EH (cell line): ENCODE data around the gene ZNF385C.
"Not testable (repeated sequence)": the region's sequence is repeated elsewhere in the genome, so short reads cannot be mapped to it uniquely, and the experiment has no call there.

Experiments
- DNase-seq: peaks from one replicate; pipeline ENCODE4 v3.0.0-alpha.2; 2015; ENCODE audit warnings: low read depth

ZNF385C gene, protein sequence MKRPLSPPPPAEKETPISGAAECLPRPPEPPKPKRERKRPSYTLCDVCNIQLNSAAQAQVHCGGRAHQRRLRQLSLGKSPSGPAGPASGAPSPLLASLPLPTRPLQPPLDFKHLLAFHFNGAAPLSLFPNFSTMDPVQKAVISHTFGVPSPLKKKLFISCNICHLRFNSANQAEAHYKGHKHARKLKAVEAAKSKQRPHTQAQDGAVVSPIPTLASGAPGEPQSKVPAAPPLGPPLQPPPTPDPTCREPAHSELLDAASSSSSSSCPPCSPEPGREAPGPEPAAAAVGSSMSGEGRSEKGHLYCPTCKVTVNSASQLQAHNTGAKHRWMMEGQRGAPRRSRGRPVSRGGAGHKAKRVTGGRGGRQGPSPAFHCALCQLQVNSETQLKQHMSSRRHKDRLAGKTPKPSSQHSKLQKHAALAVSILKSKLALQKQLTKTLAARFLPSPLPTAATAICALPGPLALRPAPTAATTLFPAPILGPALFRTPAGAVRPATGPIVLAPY

DNA sequence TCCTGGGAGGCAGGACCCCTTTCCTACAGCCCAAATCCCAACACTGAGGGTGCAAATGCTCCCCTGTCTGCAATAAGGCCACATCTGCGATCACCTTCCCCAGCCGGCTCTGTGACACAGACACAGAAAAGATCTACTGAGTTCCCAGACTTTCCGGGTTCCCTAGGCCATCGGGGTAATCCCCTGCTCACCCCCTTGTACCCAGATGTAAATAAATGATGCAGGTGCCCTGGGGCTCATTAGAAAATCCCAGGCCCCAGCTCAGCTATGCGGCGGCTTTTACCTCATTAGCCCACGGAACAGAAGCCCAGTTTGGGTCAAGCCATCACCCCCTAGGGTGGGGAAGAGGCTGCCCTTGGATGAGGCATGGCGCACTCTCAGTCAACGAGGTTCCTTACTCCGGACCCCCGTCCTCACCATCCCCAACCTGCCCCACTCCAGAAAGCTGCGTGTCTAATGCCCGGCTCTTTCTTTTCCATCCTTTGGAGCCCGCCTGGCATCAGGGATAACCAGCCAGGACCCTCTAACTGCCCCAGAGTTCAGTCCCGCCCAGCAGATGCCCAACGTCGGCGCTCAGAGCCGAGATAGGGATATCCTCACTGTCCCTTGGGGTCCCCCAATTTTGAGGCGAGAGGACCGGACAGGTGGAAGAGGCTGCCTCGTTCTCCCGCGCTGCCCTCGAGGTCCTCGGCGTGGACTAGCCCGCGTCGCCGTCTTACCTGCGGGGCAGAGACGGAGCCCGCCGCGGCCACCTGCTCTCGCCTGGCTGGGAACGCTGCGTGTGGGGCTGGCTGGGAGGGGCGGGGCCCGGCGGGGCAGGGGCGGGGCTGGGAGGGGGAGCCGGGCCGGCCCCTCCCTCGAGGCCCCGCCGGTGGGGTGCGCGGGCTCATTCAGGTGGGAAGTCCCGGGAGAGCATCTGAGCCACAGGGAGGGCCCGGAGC lies at the start of gene ZNF385C:
Gene ZNF385C (minus strand): TSS at position 783 of the 941 bp plus-strand sequence. CDS start 35,417 bp downstream, outside the sequence.
- DNase-seq, result no peak

DNA sequence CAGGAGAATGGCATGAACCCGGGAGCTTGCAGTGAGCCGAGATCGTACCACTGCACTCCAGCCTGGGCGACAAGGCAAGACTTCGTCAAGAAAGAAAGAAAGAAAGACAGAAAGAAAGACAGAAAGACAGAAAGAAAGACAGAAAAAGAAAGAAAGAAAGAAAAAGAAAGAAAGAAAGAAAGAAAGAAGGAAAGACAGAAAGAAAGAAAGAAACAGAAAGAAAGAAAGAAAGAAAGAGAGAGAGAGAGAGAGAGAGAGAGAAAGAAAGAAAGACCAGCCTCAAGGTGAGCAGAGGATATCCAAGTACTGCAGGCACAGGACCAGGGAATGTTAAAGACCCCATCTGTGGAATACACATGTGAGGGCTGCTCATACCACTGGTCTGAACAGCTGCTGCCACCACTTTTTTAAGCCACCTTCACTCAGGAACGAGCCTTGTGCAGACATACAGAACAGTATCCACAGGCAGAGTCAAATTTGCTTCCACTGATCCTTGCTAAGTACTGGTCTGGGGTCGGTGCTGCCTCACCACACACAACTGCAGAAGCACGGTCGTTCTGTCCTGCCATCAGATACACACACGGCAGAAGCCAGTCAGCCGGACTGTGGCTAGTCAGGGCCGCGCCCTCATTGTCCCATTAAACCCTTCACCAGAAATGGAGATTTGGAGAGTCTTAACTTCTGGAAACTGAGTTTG lies 48.8 kb upstream of the ZNF385C start:
- no peak for DNase-seq

DNA sequence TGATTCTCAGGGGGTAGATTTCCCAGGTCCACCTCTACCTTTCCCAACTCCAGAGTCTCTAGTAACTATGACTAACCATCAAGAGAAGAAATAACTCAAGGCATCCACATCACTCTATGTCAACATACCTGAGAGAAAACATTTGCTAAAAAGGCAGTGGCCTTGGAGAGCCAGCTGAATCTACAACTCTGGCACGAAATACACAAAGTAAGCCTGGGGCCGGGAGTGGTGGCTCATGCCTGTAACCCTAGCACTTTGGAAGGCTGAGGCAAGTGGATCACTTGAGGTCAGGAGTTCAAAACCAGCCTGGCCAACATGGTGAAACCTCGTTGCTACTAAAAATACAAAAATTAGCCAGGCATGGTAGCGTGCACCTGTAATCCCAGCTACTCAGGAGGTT lies 44.9 kb upstream of the ZNF385C start:
- peak; percentile 16 for DNase-seq

GRCh38 chr17:42142371-42142896 lies 44.2 kb upstream of the ZNF385C start:
- peak; percentile 97 for DNase-seq

GRCh38 chr17:42141382-42141781 lies 43.1 kb upstream of the ZNF385C start:
- no peak for DNase-seq

DNA sequence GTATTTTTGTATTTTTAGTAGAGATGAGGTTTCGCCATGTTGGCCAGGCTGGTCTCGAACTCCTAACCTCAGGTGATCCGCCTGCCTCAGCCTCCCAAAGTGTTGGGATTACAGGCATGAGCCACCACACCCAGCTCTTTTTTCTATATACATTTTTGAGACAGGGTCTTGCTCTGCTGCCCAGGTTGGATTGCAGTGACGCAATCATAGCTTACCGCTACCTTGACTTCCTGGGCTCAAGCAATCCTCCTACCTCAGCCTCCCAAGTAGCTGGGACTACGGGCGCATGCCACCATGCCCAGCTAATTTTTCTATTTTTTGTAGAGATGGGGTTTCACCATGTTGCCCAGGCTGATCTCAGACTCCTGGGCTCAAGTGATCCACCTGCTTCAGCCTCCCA lies 42.4 kb upstream of the ZNF385C start:
- DNase-seq, result not testable (repeated sequence)

- DNase-seq, result no peak
Measured at GRCh38 chr17:42138749-42139492, 40.6 kb upstream of the ZNF385C start.

GRCh38 chr17:42136654-42137051 lies 38.4 kb upstream of the ZNF385C start:
- no peak for DNase-seq

DNA sequence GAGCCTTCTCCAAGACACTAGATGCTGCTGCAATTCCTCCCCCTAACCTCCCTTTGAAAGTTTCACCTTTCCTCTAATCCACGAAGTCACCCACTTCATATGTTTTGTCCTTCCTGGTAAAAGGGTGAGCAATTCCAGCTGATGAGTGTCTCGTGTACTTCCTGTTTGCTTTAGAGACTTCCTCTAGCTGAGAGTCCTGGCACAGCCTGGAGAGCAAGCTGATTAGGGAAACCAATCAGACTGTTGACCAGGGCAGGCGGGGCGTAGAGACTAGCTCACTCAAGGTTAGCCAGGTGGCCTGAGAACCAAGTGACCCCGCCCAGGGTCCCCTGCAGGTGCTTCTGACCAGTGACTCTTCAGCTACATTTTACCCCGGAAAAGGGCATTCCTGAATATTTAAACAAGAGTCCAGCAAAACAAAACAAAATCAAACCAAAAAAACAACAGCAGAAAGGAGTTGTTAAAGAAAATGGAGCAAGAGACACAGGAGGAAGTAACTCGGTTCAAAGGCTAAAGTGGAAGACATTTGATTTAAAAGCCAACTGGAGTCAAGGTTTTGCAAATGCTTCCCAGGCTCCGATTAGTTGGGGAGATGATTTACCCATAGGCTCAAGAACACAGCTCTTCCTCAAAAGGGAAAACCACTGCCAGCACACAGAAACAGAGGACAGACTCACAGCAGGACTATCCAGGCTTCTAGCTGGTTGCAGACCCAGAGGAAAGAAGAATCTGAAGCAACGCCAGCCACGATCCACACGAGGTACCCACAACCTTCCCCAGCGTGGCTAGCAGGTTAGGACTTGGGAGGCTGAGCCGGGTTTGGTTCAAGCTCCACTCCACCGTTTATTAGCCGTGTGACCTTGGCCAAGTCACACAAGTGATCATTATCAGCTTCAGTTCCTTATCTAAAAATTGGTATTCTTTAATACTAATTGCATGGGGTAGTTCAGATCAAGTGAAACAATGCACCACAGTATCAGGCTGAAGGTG lies 37.7 kb upstream of the ZNF385C start:
- DNase-seq, result peak; percentile 77

DNA sequence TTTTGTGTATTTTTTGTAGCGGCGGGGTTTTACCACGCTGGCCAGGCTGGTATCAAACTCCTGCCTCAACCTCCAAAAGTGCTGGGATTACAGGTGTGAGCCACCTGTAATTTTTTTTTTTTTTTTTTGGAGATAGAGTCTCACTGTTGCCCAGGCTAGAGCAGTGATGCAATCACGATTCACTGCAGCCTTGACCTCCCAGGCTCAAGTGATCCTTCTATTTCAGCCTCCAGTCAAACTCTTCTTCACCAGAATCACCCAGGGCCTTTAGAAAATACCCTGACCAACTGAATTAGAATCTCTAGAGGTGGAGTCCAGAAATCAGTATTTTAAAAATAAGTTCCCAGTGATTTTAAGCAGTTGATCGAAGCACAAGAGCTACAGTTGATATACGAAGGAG lies 36.9 kb upstream of the ZNF385C start:
- no peak for DNase-seq

- DNase-seq, result peak; percentile 6
Measured at GRCh38 chr17:42133461-42134041, 35.3 kb upstream of the ZNF385C start.

GRCh38 chr17:42132941-42133340 lies 34.7 kb upstream of the ZNF385C start:
- peak; percentile 92 for DNase-seq

DNA sequence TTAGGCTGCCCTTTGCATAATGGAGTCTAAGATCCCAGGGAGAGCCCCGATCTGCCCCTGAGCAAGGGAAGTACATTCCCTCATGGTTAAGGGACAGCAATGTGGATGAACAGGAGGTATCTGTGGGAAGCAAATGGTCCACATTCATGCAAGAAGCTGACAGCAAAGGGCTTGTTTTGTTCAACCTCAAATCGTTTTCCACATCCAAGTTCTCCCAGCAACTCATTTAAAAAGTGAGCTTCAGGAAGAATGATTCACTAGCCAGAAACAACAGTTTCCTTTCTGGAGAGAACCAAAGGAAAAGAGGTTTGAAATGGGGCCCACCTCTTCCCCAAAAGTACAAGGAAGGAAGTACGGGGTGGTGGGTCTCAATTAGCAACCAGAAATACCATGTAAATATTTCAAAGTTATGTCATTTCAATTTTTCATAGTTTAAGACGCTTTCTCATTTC lies 33.7 kb upstream of the ZNF385C start:
- peak; percentile 43 for DNase-seq

DNA sequence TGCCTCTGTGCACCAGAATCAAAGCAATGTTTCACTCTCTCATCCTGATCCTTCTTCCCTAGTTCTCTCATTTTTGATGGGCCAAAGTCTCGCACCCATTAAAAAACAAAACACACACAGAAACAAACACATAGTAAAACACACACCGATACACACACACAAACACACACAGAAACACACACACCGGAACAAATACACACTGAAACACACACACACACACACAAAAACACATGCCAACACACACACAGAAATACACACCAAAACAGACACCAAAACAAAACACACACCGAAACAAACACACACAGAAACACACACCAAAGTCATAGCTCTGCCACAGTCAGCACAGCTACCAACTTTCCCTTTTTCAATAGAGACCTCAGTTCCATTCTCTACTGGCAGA lies 33.0 kb upstream of the ZNF385C start:
- DNase-seq, result no peak

DNA sequence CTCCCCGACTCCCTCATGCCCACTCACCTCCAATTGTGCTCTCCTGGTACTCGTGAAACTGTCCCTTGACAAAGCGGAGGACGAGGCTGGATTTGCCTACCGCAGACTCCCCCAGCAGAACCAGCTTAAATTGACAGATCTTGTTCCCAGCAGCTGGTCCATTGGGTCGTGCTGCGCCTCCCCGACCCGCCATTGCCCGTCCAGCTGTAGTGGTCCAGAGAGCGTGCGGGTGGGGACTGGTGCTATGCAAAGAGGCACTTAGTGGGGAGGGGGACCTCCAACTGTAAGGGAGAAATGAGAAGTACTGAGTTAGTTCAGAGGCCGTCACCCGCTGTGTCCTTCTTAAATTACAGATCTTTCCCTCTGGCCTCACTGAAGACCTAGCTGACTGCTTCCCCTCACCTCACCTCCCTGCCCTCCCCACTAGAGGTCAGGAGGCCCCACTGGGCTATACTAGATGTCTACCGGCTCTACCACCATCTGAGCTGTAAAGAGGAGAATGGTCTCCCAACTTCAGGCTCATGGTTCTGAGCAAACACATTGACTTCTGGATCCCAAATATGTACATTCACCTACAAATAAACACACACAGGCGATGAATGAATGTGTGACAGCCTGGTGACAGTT lies 32.1 kb upstream of the ZNF385C start:
- DNase-seq, result no peak

DNA sequence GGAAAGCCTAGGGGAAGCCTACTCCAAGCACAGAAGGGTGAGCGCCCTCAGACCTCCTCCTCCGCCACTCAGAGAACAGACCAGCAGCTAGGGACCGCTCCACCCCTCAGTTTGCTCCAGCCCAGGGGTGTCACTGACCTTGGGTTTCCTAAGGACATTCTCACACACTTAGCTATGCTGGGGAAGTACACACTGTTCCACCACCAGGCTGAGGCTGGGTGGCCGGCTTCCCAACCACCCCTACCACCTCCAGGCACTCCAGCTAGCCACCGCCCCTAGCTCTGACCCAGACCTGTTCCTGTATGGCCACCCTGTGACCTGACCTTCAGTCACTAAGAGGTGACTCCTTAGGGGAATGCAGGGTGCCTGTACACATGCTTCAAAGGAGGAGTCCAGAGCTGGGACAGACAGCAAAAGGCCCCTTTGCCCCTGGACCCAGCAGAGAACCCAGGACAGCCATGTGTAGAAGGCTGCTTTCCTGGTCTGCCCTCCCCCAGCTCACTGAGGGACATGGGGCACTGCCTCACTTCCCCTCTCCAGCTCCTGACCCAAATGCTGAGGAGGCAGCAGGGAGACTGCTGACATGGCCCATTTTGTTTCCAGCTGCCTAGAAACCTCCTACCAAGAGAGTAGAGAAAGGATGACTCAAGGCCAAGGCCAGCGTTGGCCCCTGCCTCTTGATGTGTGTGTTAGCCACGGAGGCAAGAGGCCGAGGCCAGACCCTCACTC lies 31.0 kb upstream of the ZNF385C start:
- no peak for DNase-seq

- DNase-seq, result no peak
Measured at GRCh38 chr17:42127414-42127813, 29.1 kb upstream of the ZNF385C start.

DNA sequence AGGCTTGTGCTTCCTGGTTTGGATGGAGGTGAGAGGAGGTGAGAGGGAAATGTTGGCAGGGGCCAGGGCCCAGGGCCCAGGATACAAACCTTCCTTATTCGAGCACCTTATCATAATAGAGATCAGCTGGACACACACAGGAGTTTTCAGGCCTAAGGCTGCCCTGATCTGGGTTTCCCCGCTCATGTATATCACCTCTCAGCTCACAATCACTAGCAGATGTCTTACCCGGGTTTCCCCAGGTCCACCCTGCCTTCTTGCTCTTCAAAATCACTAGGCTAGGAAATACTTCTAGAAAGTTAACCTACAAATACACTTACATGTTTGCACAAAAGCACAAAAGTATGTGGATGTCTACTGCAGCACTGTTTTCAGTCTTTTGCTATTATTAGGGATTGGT lies 28.6 kb upstream of the ZNF385C start:
- no peak for DNase-seq
